ELR (cell line): Measurements from ENCODE around the gene LYSMD1.

Experiments
- DNase-seq: peaks from one replicate; pipeline ENCODE4 v3.0.0-alpha.2; 2015; ENCODE audit warnings: low read depth

Gene LYSMD1

GRCh38 chr1:151175863-151176262 is 10.2 kb upstream of the LYSMD1 start, which contains the start of gene TMOD4:
TSS of gene TMOD4 (minus strand) at chr1:151175981. CDS start at chr1:151174875, 1,106 bp downstream.
- DNase-seq = peak; percentile 40

- DNase-seq = no peak
These were observed 9.5 kb upstream of the LYSMD1 start for GRCh38 chr1:151175041-151175741.

- DNase-seq = no peak
These were observed 5.5 kb upstream of the LYSMD1 start for GRCh38 chr1:151171190-151171589.

- no peak for DNase-seq
These were observed 1.4 kb upstream of the LYSMD1 start for GRCh38 chr1:151167116-151167515.

GRCh38 chr1:151166505-151166956 is 829 bp upstream of the LYSMD1 start:
- peak; percentile 87 for DNase-seq

GRCh38 chr1:151165281-151165737 is 393 bp downstream of the LYSMD1 start:
- DNase-seq = peak; percentile 54

GRCh38 chr1:151164732-151165280 is 896 bp downstream of the LYSMD1 start:
- no peak for DNase-seq

- no peak for DNase-seq
These were observed 6.3 kb downstream of the LYSMD1 start for GRCh38 chr1:151159373-151159772.

- DNase-seq = no peak
These were observed 6.9 kb downstream of the LYSMD1 start for GRCh38 chr1:151158751-151159251.

- no peak for DNase-seq
These were observed 7.4 kb downstream of the LYSMD1 start for GRCh38 chr1:151158326-151158725.

- DNase-seq = no peak
These were observed 8.6 kb downstream of the LYSMD1 start for GRCh38 chr1:151157067-151157531.

- DNase-seq = no peak
These were observed 9.2 kb downstream of the LYSMD1 start, which contains the start of gene TNFAIP8L2 for GRCh38 chr1:151156515-151156819. TSS of gene TNFAIP8L2 (plus strand) at chr1:151156649. CDS start at chr1:151158698, 2,049 bp downstream.

- DNase-seq = no peak
These were observed 18.0 kb downstream of the LYSMD1 start for GRCh38 chr1:151147665-151148064.

GRCh38 chr1:151147132-151147503 is 18.6 kb downstream of the LYSMD1 start:
- no peak for DNase-seq

GRCh38 chr1:151146412-151147131 is 19.1 kb downstream of the LYSMD1 start, which contains the start of gene SEMA6C:
TSS of gene SEMA6C (minus strand) at chr1:151146631. CDS start at chr1:151142621, 4,010 bp downstream.
- DNase-seq = peak; percentile 93

GRCh38 chr1:151146072-151146411 is 19.7 kb downstream of the LYSMD1 start:
- DNase-seq = peak; percentile 34

GRCh38 chr1:151145304-151146071 is 20.2 kb downstream of the LYSMD1 start:
- DNase-seq = peak; percentile 31

GRCh38 chr1:151144474-151145303 is 21.0 kb downstream of the LYSMD1 start:
- no peak for DNase-seq

GRCh38 chr1:151143986-151144385 is 21.7 kb downstream of the LYSMD1 start:
- no peak for DNase-seq

- no peak for DNase-seq
These were observed 22.7 kb downstream of the LYSMD1 start for GRCh38 chr1:151143057-151143435.
